HG03280 (cell line): ENCODE data around the gene USP12.
A peak's percentile ranks its signal among the peaks of the same experiment; 100 is the strongest.
"Not testable (repeated sequence)": the region's sequence is repeated elsewhere in the genome, so short reads cannot be mapped to it uniquely, and the experiment has no call there.

Experiments
- ATAC-seq: cut with Tn5 transposase; IDR thresholded peaks from one replicate; pipeline ENCODE4 v1.9.1; 2021; ENCODE audit warnings: mild to moderate bottlenecking, moderate library complexity; ENCODE audit not compliant: unreplicated experiment

USP12 gene

DNA sequence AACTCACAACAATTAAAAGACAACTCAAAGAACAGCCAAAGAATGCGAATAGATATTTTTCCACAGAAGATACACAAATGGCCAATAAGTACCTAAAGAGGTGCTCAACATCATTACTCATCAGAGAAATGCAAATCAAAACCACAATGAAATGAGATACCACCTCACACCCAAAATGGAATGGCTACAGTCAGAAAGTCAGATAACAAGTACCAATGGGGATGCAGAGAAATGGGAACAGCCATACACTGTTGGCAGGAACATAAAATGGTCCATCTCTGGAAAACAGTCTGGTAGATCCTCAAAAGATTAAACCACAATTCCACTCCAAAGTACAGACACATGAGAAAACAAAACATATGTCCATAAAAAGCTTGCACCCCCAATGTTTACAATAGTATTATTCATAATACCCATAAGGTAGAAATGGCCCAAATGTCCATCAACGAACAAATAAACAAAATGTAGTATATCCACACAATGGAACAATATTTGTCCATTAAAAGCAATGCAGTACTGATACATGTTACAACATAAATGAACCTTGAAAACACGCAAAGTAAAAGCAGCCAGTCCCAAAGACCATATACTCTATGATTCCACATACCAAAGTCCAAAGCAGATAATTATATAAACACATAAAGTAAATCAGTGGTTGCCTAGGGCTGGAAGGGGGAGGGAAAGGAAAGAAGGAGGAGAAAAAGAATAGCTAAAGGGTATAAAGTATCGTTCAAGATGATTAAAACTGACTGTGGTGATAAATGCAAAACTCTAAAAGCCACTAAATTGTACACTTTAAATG, 19.6 kb downstream of the USP12 start:
- no peak for ATAC-seq

DNA sequence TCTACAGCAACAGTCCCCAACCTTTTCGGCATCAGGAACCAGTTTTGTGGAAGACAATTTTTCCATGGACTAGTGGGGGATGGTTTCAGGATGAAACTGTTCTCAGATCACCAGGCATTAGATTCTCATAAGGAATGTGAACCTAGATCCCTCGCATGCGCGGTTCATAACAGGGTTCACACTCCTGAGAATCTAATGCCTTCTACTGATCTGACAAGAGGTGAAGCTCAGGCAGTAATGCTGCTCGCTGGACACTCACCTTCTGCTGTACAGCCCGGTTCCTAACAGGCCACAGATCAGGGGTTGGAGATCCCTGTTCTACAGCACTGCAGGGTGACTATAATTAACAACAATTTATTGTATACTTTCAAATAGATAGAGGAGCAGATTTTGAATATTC, 21.9 kb downstream of the USP12 start:
- ATAC-seq = no peak

DNA sequence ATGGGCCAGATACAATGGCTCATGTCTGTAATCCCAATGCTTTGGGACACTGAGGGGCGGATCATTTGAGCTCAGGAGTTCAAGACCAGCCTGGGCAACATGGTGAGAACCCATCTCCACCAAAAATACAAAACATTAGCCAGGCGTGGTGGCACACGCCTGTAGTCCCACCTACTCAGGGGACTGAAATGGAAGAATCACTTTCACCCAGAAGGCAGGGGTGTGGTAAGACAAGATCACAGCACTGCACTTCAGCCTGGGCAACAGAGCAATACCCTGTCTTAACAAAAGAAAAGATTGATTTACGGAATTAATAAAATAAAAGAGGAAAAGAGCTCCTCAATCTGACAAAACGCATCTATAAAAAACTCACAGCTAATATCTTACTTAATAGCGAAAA, 22.7 kb downstream of the USP12 start:
- ATAC-seq = no peak

DNA sequence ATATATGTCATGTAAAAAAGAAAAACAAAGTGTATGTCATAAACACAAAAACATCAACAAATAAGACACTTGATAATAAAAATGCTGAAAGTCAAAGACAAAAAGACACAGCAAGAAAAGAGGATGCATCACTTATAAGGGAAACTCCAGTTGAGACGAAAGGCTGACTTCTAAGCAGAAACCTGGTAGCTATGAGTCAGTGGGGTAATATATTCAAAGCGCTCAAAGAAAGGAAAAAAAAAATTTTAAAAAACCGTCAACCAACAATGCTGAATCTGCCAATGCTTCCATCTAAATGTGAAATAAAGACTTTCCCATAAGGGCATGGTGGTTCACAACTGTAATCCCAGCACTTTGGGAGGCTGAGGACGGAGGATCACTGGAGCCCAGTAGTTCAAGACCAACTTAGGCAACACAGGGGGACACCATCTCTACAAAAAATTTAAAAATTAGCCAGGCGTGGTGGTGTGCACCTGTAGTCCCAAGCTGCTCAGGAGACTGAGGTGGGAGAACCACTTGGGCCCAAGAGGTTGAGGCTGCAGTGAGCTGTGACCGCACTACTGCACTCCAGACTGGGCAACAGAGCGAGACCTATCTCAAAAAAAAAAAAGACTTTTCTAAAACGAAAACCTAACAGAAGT, 24.0 kb downstream of the USP12 start:
- peak; percentile 73 for ATAC-seq

DNA sequence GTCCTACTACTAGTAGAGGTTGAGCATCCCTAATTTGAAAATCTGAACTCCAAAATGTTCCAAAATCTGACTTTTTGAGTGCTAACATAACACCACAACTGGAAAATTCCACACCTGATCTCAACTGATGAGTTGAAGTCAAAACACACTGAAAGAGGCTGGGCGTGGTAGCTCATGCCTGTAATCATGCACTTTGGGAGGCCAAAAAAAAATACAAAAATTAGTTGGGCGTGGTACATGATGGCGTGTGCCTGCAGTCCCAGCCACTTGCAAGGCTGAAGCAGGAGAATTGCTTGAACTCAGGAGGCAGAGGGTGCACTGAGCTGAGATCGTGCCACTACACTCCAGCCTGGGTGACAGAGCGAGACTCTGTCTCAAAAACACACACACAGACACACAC, 29.9 kb downstream of the USP12 start:
- no peak for ATAC-seq

DNA sequence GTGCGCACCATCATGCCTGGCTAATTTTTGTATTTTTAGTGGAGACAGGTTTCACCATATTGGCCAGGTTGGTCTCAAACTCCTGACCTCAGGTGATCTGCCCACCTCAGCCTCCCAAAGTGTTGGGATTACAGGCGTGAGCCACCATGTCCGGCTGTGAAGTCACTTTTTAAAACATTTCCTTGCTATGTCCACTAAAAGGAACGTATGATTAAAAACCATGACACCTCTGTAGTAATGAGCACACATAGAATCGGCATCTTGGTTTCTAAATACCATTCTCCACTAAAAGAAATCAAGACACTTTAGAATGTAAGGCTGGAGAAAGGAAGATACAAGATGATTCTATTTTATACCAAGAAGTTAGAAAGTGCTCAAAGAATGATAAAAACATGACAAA, 30.5 kb downstream of the USP12 start:
- not testable (repeated sequence) for ATAC-seq

DNA sequence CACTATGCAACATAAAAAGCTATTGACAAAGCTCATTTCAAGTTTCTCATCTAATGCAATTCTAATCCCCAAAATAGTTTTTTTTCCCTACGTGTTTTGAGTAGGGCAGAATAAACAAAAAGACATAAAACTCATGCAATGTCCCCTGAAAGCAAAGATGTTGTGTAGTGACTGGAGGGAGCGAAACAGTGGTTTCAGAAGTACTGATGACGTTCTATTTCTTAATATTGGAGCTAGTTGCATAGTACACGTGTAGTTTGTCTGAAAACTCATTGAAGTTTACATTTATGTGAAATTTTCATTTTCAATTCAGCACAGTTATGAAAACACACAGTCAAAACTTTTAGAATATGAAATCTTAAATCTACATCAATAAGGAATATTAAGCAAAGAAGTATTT, 31.6 kb downstream of the USP12 start:
- ATAC-seq = no peak

DNA sequence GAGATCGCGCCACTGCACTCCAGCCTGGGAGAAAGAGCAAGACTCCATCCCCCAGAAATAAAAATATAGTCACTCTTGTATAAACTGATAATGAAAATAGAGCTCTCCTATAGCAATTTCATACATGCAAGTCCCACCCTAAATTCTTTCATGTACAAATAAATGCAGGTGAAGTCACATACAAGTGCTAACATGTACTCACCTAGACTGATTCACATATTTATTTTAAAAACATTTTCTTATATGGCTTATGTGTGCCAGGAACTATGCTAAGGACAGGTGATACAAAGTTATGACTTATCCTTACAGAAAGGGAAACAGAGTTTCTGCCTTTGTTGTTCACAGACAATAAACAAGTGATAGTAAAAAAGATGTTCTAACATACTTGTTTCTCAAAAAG, 32.0 kb downstream of the USP12 start:
- no peak for ATAC-seq

DNA sequence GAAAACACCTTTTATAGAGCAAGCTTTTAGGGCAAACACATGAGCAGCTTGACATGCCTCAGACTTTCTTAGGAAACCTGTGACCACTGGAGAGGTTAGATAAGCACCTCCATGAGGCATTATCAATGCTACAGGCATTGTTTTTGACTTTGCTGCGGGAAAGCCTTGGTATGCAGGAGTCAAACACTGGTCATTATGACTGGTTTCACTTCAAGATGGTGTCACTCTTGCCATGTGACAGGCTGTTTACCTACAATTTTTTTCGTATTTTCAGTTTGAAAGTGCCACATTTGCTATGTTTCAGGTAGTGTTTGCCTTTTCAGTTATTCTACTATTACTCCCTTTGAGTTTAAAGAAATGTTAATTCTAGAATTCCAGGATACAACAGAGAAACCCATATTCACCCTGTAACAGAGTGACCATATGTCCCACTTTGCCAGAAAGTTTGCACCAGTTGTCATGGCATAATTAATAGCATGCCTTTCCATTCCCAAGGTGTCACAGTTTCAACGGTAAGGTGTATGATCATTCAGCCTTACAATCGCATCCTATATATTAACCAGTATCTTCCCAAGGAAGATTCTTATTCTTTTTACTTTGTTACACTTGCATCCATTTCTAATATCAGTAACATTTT, 33.0 kb downstream of the USP12 start:
- no peak for ATAC-seq

DNA sequence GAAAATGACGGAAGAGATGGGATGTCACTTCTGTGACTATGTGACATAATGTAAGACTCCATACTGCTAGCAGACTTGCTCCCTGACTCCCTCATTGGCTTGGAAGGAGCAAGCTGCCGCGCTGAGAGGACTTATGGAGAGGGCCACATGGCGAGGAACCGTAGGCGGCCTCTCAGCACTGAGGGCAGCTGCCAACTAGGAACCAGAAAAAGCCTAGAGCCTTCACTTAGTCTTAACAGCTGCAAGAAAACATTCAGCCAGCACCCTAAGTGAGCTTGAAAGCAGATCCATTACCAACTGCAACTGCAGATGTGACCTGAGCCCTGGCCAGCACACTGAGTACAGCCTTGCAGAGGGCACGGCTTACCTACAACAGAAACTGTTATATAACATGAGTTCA, 33.9 kb downstream of the USP12 start:
- ATAC-seq = no peak

DNA sequence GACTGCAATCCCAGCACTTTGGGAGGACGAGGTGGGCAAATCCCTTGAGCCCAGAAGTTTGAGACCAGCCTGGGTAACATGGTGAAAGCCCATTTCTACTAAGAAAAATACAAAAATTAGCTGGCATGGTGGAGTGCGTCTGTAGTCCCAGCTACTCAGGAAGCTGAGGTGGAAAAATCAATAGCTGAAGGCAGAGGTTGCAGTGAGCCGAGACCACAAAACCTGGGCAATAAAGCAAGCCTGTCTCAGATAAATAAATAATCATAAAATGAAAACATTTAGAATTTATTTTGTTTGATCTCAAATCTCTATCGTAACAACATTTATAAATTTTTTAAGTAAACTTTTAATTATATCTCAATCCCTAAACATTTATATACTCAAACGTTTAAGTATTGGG, 36.6 kb downstream of the USP12 start:
- no peak for ATAC-seq

DNA sequence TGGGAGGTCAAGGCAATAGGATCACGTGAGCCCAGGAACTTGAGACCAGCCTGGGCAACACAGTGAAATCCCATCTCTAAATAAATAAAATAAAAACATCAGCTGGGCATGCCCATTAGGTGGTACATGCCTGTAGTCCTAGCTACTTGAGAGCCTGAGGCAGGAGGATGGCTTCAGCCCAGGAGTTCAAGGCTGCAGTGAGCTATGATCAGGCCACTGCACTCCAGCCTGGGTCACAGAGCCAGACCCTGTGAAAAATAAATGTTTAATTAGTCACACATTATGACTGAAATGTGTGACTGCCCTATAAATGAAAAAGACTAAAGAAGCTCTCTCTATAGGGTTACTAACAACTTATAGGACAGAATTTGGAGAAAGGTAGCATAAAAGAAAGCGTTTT, 37.7 kb downstream of the USP12 start:
- ATAC-seq = no peak

DNA sequence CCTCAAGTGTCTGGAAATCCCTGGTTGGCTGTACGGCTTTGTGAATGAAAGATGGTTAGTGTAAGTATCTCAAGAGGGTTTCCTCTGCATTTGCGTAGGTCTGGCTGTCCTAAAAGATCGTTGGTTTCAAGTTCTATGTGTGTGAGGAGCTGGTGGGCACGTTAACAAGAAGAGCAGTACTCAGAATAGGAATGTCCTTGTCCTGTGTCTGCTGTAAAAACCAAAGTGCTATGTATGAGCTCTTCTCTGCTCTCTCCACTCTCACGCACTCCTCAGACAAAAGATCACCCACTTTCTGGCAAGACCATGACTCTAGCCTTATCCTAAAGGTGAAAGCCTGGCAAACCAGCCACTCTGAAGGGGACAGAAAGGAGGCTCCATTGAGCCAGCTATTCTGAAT, 39.1 kb downstream of the USP12 start:
- no peak for ATAC-seq

DNA sequence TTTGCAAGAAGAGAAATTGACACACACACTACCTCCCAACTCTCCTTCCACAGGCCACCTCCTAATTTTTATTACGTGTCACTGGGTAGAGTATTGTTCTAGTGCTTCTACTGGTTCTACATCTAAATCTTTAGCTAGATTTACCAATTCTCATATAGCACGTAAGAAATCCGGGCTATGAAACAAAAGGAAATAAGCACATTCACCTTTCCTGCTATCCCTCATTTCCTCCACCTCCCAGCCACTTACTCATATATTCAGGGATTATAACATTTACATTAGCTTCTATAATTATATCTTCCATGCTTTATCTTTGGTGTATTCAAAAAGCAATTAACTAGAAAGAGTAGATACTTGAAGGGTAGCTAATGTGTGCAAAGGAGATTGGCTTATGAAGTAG, 39.7 kb downstream of the USP12 start:
- no peak for ATAC-seq

DNA sequence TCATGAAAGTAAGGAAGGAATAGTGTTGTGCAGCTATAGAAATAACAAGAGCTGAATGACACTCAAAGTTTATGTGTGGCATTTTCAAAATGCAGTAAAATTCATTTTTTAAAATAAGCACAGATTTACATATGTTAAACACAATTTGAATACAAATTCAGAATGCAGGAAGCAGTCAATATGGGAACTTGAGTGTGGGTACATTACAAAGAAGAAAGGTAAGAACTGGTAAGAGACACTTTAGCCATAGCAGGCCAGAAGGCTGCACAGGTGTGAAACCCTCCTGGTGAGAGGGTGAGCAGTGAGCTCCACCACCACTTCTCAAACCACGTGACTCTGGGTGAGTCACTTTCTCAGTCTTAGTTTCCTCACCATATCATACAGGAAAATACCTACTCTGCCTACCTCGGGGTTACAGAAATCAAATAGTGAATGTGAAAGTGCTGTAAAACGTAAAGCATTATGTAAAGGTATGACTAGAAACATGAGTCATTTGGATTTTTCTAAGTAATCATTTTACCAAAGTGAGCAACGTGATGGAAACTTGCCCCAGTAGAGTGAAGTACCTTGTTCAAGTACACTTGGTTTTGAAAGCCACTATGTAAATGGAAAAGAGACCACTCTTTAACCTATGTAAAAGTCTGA, 40.5 kb downstream of the USP12 start:
- ATAC-seq = peak; percentile 86

DNA sequence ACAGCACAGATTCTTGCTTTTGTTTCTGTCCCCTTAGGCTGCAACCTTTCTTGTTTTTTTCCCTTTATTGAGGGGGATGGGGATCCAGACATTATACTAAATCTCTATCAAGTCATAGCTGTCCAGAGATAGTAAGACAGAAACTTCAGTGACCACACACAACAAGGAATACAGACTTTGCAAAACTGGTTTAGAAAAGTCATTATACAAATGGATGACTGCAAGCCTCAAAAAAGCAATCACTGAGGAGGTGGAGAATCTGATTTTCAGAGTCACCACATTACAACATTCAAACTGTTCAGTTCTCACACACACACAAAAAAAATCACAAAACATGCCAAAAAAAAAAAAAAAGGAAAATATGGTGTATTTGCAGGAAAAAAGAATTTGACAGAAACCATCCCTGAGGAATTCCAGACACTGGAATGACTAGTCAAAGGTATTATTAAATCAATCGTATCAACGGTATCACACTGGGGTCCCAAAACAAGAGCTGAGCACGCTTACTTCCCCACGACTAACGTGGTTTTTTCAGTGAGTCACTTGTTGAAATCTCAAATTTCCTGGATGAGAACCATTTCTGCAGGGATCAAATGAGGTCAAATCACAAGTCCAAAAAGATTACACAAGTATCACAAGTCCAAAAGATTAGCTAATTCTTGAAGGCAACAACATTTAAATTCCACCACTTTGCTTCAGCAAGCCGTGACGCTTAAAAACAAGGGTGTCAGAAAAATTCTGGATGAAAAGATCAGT, 41.2 kb downstream of the USP12 start:
- no peak for ATAC-seq

DNA sequence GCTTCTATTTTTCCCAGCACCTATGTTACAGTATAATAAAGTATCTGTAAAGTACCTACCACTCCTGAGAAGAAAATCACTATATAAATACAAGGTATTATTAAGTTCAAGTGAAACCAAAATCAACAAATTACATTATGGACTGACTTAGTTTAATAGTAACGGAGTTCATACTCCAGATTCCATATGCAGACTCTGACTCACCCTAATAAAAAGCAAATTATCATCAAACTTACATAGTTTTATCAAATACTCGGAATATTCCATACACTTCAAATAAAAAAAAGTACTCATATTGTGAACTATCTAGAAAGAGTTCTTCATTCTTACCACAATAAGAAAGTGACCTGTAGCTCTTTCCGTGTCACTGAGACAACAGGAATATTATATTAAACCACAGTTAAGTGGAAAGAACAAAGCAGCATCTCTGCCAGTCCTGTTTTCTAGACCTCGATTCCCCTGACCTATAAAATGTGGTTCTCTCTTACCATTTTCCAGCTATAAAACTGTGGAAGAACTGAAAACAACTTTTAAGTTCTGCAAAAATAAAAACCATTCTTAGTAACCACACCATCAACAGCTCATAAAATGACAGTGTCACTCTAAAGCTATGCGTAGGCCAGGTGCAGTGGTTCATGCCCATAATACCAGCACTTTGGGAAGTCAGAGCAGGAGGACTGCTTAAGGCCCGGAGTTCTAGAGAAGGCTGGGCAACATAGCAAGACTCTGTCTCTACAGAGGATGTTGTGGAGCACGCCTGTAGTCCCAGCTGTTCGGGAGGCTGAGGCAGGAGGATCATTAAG, 42.6 kb downstream of the USP12 start:
- ATAC-seq = no peak

DNA sequence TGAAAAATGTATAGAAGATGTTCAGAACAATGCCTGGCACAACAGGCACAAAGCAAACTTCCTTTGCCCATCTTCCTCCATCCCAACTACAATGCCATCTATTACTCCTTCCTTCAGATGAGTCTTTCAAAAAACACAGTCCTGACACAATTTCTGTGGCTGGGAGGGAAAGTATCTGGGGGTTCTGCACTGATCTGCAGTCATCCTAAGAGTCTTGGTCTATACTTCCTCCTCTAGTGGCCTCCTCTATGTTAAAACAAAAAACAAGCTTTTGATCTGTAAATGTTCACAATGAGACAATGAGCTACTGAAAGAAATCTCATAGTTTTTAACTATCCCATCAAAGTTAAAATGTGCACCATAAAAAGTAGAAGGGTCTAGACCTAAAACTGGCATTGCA, 44.8 kb downstream of the USP12 start:
- ATAC-seq = no peak

DNA sequence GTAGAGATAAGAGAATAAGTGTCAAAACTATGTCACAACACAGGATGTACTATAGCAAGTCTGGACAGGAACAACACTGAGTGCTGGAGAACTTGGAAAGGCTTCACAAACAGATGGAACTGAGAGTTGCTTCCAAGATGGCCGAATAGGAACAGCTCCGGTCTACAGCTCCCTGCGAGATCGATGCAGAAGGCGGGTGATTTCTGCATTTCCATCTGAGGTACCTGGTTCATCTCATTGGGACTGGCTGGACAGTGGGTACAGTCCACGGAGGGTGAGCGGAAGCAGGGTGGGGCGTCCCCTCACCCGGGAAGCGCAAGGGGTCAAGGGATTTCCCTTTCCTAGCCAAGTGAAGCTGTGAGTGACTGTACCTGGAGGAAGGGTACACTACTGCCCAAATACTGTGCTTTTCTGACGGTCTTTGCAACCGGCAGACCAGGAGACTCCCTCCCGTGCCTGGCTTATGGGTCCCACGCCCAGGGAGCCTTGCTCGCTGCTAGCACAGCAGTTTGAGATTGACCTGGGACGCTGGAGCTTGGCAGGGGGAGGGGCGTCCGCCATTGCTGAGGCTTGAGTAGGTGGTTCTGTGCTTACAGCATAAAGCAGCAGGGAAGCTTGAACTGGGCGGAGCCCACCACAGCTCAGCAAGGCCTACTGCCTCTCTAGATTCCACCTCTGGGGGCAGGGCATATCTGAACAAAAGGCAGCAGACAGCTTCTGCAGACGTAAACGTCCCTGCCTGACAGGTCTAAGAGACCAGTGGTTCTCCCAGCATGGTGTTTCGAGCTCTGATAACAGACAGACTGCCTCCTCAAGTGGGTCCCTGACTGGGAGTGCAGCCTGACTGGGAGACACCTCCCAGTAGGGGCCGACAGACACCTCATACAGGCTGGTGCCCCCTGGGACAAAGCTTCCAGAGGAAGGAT, 46.0 kb downstream of the USP12 start:
- no peak for ATAC-seq
